Jurkat, Clone E6-1 (cell line): ENCODE results near the gene POLR2J3.
"Not testable (repeated sequence)": the region's sequence is repeated elsewhere in the genome, so short reads cannot be mapped to it uniquely, and the experiment has no call there.

Experiments used
- DNase-seq: peaks from one replicate; pipeline ENCODE4 v3.0.0-alpha.2; 2011; ENCODE audit warnings: low read depth, low spot score
- H3K4me3 ChIP-seq: 2 replicates; pipeline ENCODE4 v1.5.1; 2011; ENCODE audit warnings: mild to moderate bottlenecking, low read length, control low read depth, moderate library complexity

Gene POLR2J3

DNA sequence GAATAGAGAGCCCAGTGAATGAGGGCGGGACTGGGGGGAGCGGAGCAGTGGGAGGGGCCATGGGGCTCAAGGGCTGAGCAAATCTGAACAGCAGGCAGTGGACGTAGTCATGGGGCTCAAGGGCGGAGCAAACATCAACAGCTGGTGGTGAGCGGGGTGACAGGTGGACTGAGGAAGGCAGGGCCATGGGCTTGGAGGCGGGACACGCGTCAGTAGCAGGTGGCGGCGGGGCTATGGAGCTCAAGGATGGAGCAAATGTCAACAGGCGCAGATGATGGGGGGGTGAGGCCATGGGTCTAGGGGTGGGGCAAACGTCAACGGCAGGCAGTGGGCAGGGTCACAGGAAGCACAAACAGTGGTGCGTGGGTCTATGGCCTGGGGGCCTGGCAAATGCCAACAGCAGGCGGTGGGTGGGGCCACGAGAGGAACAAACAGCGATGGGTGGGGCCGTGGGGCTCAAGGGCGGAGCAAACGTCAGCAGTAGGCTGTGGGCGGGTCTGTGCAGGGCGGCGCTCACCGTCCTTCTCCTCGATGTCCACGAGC, 20.2 kb upstream of the POLR2J3 start:
- not testable (repeated sequence) for DNase-seq

DNA sequence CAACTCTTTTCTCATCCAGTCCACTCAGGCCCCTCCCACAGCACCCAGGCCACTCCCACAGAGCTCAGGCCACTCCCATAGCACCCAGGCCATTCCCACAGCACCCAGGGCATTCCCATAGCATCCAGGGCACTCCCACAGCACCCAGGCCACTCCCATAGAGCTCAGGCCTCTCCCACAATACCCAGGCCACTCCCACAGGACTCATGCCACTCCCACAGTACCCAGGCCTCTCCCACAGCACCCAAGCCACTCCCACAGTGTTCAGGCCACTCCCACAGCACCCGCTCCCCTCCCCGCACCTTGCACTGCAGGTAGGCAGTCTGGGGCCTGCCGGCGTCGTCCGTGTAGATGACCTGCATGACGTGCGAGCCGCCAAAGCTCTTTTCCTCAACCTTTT, 17.5 kb upstream of the POLR2J3 start:
- not testable (repeated sequence) for H3K4me3 ChIP-seq

More for the DNA sequence above, 20.2 kb upstream of the POLR2J3 start:
- H3K4me3 ChIP-seq: not testable (repeated sequence)

DNA sequence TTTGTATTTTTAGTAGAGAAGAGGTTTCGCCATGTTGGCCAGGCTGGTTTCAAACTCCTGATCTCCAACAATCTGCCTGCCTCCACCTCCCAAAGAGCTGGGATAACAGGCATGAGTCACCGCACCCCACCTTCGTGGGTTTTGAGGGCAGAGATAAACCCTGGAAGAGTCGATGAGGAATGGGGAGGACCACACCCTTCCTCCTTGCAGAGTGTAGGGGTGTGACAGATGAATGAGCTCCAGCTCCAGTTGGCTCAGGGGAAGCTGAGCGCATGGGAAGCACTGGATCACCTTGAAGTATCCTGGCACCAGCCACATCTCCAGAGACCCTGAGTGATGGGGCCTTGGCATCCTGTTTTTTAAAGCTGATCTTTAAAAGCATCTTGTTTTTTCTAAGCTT, 11.1 kb upstream of the POLR2J3 start:
- DNase-seq, H3K4me3 ChIP-seq: not testable (repeated sequence)

More for the DNA sequence above, 17.5 kb upstream of the POLR2J3 start:
- not testable (repeated sequence) for DNase-seq

GRCh38 chr7:102581722-102582121, 9.3 kb upstream of the POLR2J3 start:
- DNase-seq, H3K4me3 ChIP-seq: not testable (repeated sequence)

DNA sequence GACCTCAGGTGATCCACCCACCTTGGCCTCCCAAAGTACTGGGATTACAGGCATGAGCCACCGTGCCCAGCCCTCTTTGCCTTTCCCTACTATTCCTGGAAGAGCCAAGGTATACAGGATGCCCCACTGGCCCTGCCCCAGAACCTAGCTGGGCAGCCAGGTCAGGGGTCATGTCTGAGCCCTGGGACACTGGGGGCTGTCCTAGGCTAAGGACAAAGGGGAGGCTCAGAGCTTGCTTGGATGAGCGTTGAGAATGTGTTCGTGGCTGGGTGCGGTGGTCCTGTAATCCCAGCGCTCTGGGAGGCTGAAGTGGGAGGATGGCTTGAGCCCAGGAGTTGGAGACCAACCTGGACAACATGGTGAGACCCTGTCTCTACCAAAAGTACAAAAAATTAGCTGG, 6.1 kb upstream of the POLR2J3 start:
- not testable (repeated sequence) for H3K4me3 ChIP-seq, DNase-seq

- not testable (repeated sequence) for H3K4me3 ChIP-seq, DNase-seq
These were observed 5.2 kb upstream of the POLR2J3 start for GRCh38 chr7:102577315-102578240.

- not testable (repeated sequence) for DNase-seq, H3K4me3 ChIP-seq
These were observed 4.0 kb upstream of the POLR2J3 start for GRCh38 chr7:102576363-102576762.

DNA sequence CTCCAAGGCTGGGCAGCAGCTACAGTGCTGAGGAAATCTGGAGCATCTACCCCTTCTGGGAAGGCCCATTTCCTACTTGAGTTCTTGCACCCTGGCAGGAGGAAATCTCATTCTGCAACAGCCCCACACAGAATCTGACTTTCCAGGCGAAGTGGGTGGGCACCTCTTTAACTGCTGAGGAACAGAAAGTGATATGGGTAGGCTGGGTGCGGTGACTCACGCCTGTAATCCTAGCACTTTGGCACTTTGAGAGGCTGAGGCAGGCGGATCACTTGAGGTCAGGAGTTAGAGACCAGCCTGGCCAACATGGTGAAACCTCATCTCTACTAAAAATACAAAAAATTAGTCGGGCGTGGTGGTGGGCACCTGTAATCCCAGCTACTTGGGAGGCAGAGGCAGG, 2.2 kb upstream of the POLR2J3 start:
- not testable (repeated sequence) for H3K4me3 ChIP-seq, DNase-seq

- not testable (repeated sequence) for DNase-seq, H3K4me3 ChIP-seq
These were observed 3.8 kb downstream of the POLR2J3 start for GRCh38 chr7:102568620-102569019.

DNA sequence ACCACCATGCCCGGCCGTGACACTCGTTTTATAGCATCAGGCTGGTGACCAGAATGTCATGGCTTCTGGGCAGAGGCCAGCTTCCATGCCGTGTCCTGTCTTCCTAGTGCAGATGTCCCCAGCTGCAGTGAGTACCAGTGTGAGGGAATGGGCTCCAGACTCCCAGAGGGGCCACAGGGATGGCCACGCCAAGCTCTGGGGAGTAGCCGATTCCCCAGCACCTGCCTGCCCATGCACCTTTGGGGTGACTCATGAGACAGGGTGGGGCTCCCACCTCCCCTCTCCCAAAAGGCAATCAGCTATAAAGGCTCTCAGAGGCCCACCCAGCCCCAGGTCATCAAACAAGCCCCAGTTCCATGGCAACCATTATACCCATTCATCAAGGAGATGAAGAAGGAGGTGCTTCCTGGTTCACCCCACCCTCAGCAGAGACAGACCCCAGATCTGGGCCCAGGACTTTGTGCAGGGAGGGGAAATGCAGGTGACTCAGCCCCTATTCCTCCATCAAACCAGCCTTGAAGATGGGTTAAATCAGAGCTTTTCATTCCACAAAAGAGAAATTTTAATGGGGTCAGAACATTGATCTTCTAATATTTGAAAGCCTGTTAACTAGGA, 21.5 kb downstream of the POLR2J3 start, which contains the start of gene SPDYE2:
TSS of gene SPDYE2 (plus strand) at position 419 of the 615 bp plus-strand sequence. CDS start 2,030 bp downstream, outside the sequence.
- DNase-seq, H3K4me3 ChIP-seq: not testable (repeated sequence)

DNA sequence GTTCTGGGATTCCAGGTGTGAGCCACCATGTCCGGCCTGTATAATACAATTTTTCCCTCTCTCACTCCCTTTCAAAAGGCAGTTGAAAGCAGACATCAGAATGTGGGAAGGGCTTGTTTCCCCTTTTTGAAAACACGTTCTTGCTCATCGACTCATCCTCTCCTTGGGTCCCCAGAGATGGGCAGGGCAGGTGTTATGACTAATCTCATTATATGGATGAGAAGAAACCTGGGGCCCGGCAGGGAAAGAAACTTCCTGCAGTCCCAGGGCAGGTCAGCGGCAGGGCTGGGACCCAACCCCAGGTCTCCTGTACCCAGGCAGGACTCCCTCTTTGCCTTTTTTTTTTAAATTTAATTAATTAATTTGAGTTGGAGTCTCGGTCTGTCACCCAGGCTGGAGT, 26.0 kb downstream of the POLR2J3 start:
- not testable (repeated sequence) for DNase-seq, H3K4me3 ChIP-seq

- H3K4me3 ChIP-seq, DNase-seq: not testable (repeated sequence)
These were observed 27.1 kb downstream of the POLR2J3 start for GRCh38 chr7:102545288-102545687.

DNA sequence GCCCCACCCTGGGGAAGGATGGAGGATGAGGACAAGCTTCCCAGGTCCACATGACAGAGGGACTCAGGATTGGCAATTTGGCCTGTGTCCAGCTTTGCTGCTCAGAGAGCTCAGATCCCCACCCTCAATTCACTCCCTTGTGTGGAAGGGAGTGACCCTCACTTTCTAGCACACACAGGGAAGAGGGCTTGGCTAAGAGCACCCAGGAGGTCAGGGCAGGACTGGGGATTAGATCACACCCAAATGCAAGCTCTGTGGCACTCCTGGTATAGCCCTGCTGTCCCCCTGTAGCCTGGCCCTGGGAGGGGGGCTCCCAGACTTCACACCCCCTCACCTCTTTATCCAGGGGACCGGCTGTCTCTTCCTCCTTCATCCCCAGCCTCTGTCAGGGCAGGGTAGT, 28.0 kb downstream of the POLR2J3 start:
- not testable (repeated sequence) for DNase-seq, H3K4me3 ChIP-seq

DNA sequence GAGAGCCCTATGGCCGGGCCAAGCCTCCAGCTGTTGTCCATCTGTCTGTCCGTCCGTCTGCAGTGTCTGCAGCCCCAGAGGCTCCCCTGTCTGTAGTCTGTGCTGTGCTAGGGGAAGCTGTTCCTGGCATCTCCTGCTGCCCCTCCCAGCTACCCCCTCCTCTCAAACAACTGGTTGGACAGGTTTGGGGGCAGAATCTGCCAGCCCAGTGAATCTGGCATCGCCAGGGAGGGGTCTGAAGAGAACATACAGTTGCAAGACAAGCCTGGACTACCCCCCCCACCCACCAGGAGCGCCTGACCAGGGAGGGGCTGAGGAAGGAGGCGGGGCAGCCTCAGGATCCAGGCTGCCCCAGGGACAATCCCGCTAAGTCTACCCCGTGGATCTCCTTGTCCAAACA, 28.8 kb downstream of the POLR2J3 start, which contains the start of gene UPK3BL2:
TSS of gene UPK3BL2 (minus strand) at position 101 of the 400 bp plus-strand sequence. CDS start at position 41, 60 bp downstream.
- not testable (repeated sequence) for DNase-seq, H3K4me3 ChIP-seq

DNA sequence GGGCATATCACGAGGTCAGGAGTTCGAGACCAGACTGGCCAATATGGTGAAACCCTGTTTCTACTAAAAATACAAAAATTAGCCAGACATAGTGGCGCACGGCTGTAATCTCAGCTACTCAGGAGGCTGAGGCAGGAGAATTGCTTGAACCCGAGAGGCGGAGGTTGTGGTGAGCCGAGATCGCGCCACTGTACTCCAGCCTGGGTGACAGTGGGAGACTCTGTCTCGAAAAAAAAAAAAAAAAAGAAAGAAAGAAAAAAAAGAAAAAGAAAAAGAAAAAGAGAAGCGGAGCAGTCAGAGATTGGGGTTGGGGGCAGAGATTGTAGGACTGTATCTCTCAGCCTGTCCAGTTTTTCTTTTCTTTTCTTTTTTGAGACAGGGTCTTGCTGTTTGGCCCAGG, 29.6 kb downstream of the POLR2J3 start:
- DNase-seq: not testable (repeated sequence)

GRCh38 chr7:102542083-102542482, 30.3 kb downstream of the POLR2J3 start:
- DNase-seq, H3K4me3 ChIP-seq: not testable (repeated sequence)

More for the DNA sequence above, 29.6 kb downstream of the POLR2J3 start:
- not testable (repeated sequence) for H3K4me3 ChIP-seq

DNA sequence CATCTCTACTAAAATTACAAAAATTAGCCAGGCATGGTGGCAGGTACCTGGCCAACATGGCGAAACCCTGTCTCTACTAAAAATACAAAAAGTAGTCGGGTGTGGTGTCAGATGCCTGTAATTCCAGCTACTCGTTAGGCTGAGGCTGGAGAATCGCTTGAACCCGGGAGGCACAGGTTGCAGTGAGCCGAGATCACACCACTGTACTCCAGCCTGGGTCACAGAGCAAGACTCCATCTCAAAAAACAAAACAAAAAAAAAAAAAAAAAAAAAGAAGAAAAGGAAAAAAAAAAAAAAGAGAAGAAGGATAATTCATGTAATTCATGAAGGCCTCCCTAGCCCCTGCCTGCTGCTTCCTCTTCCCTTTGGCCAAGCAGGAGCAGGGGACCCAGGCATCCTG, 31.8 kb downstream of the POLR2J3 start:
- H3K4me3 ChIP-seq, DNase-seq: not testable (repeated sequence)

DNA sequence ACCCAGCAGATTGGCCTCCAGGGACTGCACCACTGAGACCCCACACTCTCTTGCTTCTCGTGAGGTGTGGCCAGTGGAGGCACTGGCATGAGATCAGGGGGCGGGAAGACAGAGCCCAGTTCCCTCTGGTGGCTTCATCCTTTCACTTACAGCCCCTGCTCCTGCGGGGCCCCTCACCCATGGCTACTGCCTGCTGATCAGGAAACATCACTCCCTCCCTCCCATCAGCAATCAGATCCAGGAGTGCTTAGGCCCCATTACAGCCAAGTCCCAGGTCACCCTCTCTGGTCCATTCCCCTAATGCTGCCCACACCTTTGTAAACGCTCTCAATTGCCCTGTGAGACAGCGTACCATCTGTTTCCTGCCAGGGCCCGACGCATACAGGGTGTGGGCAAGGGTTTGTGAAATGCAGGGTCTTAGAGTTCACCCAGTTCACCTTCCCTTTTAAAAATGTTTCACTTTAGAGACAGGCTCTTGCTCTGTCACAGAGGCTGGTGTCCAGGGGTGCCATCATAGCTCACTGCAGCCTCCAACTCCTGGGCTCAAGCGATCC, 37.2 kb downstream of the POLR2J3 start:
- DNase-seq, H3K4me3 ChIP-seq: not testable (repeated sequence)

GRCh38 chr7:102532127-102532526, 40.3 kb downstream of the POLR2J3 start:
- DNase-seq, H3K4me3 ChIP-seq: not testable (repeated sequence)
